DOHH2 (cell line): ENCODE data around the gene SLC38A6.

Experiments
- H3F3A ChIP-seq: fragments of 200-600 bp; sonication (generic), shearing (Covaris generic); 2 replicates; pipeline ENCODE4 v1.6.0; 2016; ENCODE audit warnings: antibody characterized with exemption, mild to moderate bottlenecking; ENCODE audit not compliant: control insufficient read depth, insufficient read depth
- H3K27ac ChIP-seq: fragments of 200-600 bp; sonication (generic); 2 replicates; pipeline ENCODE4 v1.5.1; 2014; ENCODE audit warnings: low read depth, mild to moderate bottlenecking, low read length, moderate library complexity
- H3K27me3 ChIP-seq: fragments of 200-600 bp; sonication (generic); 2 replicates; pipeline ENCODE4 v1.6.1; 2014; ENCODE audit warnings: mild to moderate bottlenecking, low read length, mixed read lengths; ENCODE audit not compliant: control insufficient read depth
- H3K36me3 ChIP-seq: fragments of 200-600 bp; sonication (generic); 2 replicates; pipeline ENCODE4 v1.6.1; 2014; ENCODE audit warnings: mild to moderate bottlenecking, low read length, moderate library complexity, mixed read lengths; ENCODE audit not compliant: control insufficient read depth
- H3K4me1 ChIP-seq: fragments of 200-600 bp; sonication (generic); 2 replicates; pipeline ENCODE4 v1.6.1; 2014; ENCODE audit warnings: mild to moderate bottlenecking, low read length, mixed read lengths; ENCODE audit not compliant: control insufficient read depth
- H3K4me2 ChIP-seq: fragments of 200-600 bp; sonication (generic); 2 replicates; pipeline ENCODE4 v1.6.0; 2014; ENCODE audit warnings: mild to moderate bottlenecking, low read length, moderate library complexity
- H3K4me3 ChIP-seq: fragments of 200-600 bp; sonication (generic); 2 replicates; pipeline ENCODE4 v1.5.1; 2014; ENCODE audit warnings: mild to moderate bottlenecking, low read length, mixed read lengths
- H3K79me2 ChIP-seq: fragments of 200-600 bp; sonication (generic); 2 replicates; pipeline ENCODE4 v1.6.1; 2014; ENCODE audit warnings: mild to moderate bottlenecking, low read length, mixed read lengths; ENCODE audit not compliant: control insufficient read depth
- H3K9me2 ChIP-seq: fragments of 200-600 bp; sonication (generic); replicated peaks from 2 replicates; pipeline ENCODE4 v1.6.1; 2014; ENCODE audit warnings: mild to moderate bottlenecking, low read length, mixed read lengths; ENCODE audit not compliant: control insufficient read depth
- H3K9me3 ChIP-seq: fragments of 200-600 bp; sonication (generic); 2 replicates; pipeline ENCODE4 v1.6.1; 2014; ENCODE audit warnings: antibody characterized with exemption, low read length, mixed read lengths; ENCODE audit not compliant: control insufficient read depth, insufficient read depth
- H4K20me1 ChIP-seq: fragments of 200-600 bp; sonication (generic); 2 replicates; pipeline ENCODE4 v1.6.0; 2014; ENCODE audit warnings: low read depth, mild to moderate bottlenecking, antibody characterized with exemption, low read length, moderate library complexity; ENCODE audit not compliant: control insufficient read depth, insufficient read depth
- CTCF ChIP-seq: fragments of 200-600 bp; sonication (generic); IDR thresholded peaks from one replicate; pipeline ENCODE4 v1.5.1; 2014; ENCODE audit warnings: antibody characterized with exemption, mild to moderate bottlenecking, low read depth, low read length; ENCODE audit not compliant: poor library complexity, severe bottlenecking
- EZH2phosphoT487 ChIP-seq: fragments of 200-600 bp; sonication (generic); IDR thresholded peaks from 2 replicates; pipeline ENCODE4 v1.6.1; 2017; ENCODE audit warnings: borderline replicate concordance, mild to moderate bottlenecking, antibody characterized with exemption, low read length, moderate library complexity, mixed read lengths

Gene SLC38A6

GRCh38 chr14:61051621-61052020 is 70.6 kb downstream of the SLC38A6 start:
- Histone ChIP-seq H3K9me3 (peaks cover 10% of the 10 kb centered on the region; the same call in 1 of the 2 replicates), H3K27ac (no peak overlapping the region), H3K27me3 (no peaks in the 10 kb centered on the region), H3K9me2 (no peaks in the 10 kb centered on the region), H4K20me1 (no peaks in the 10 kb centered on the region), H3K36me3 (no peaks in the 10 kb centered on the region), H3K4me1 (peaks cover 11% of the 10 kb centered on the region), H3K79me2 (no peaks in the 10 kb centered on the region), H3K4me3 (no peak overlapping the region), H3F3A (peaks cover 4% of the 10 kb centered on the region; the same call in 1 of the 2 replicates), H3K4me2 (no peak overlapping the region)
- TF ChIP-seq CTCF (no peak), EZH2phosphoT487 (no peak)

- Histone ChIP-seq H3F3A (no peaks in the 10 kb centered on the region), H3K36me3 (no peaks in the 10 kb centered on the region), H3K27me3 (no peaks in the 10 kb centered on the region), H3K4me1 (peaks cover 8% of the 10 kb centered on the region), H4K20me1 (no peaks in the 10 kb centered on the region), H3K4me3 (no peak overlapping the region), H3K9me2 (no peaks in the 10 kb centered on the region), H3K79me2 (no peaks in the 10 kb centered on the region), H3K27ac (no peak overlapping the region), H3K9me3 (no peaks in the 10 kb centered on the region), H3K4me2 (no peak overlapping the region)
- TF ChIP-seq CTCF = no peak
- no peak for TF ChIP-seq EZH2phosphoT487
Observed at GRCh38 chr14:61063461-61063860, 82.4 kb downstream of the SLC38A6 start.

GRCh38 chr14:61064210-61064609 is 83.2 kb downstream of the SLC38A6 start:
- no peaks in the 10 kb centered on the region for H3K9me2 ChIP-seq
- H3F3A ChIP-seq = no peaks in the 10 kb centered on the region
- no peak overlapping the region for H3K4me3 ChIP-seq
- peaks cover 8% of the 10 kb centered on the region for H3K4me1 ChIP-seq
- no peaks in the 10 kb centered on the region for H3K79me2 ChIP-seq
- TF ChIP-seq CTCF (peak; percentile 50), EZH2phosphoT487 (no peak)
- no peak overlapping the region for H3K27ac ChIP-seq
- no peaks in the 10 kb centered on the region for H3K9me3 ChIP-seq
- H3K36me3 ChIP-seq = no peaks in the 10 kb centered on the region
- no peaks in the 10 kb centered on the region for H4K20me1 ChIP-seq
- no peaks in the 10 kb centered on the region for H3K27me3 ChIP-seq
- no peak overlapping the region for H3K4me2 ChIP-seq
